H1 (cell line): ENCODE measurements around the gene C11orf65. TPM values are rescaled to one million over a fixed set of nuclear protein-coding genes. Genes with fewer than 3 reads are reported as not detected.

Experiments used
- CTCF ChIA-PET: fragments of 300-600 bp; sonication (Branson Sonifier 250); formaldehyde crosslinking; loops from one replicate; lab custom pipeline; 2021; ENCODE audit not compliant: partially characterized antibody; lab: Charles Lee
- POLR2A ChIA-PET: fragments of 300-600 bp; sonication (Branson Sonifier 250); formaldehyde crosslinking; loops from one replicate; lab custom pipeline; 2021; ENCODE audit warnings: inconsistent platforms; ENCODE audit not compliant: partially characterized antibody; lab: Charles Lee
- DNase-seq, 2 experiments: peaks; one replicate each; pipeline versions ENCODE4 v3.0.0 to v3.0.0-alpha.2; 2010 to 2022; ENCODE audit warnings: low spot score in 2 of 2, low read depth in 1 of 2, mixed read lengths in 1 of 2
- FAIRE-seq: peaks from 2 replicates; lab custom pipeline; 2011; peaks lifted over from hg19 to GRCh38; lab: Jason Lieb, UNC
- H2AFZ ChIP-seq: 2 replicates; pipeline ENCODE4 v1.8.1; 2012; ENCODE audit warnings: low read length, inconsistent platforms
- H2AK5ac ChIP-seq: 2 replicates; pipeline ENCODE4 v1.6.1; 2013; ENCODE audit warnings: low read depth, low read length
- H2BK120ac ChIP-seq: replicated peaks from 2 replicates; pipeline ENCODE3; 2013; ENCODE audit warnings: low read depth, low read length, inconsistent platforms
- H2BK12ac ChIP-seq: 2 replicates; pipeline ENCODE4 v1.6.1; 2013; ENCODE audit warnings: low read depth, low read length
- H2BK15ac ChIP-seq: 2 replicates; pipeline ENCODE4 v1.6.1; 2013; ENCODE audit warnings: low read length
- H2BK20ac ChIP-seq: 2 replicates; pipeline ENCODE4 v1.6.1; 2013; ENCODE audit warnings: low read length
- H2BK5ac ChIP-seq: 2 replicates; pipeline ENCODE4 v1.6.1; 2013; ENCODE audit warnings: low read depth, low read length
- H3K14ac ChIP-seq: 2 replicates; pipeline ENCODE4 v1.6.1; 2013; ENCODE audit warnings: inconsistent platforms; ENCODE audit not compliant: insufficient read length
- H3K18ac ChIP-seq: 2 replicates; pipeline ENCODE4 v1.6.1; 2013; ENCODE audit warnings: low read length; ENCODE audit errors: extremely low read depth
- H3K23ac ChIP-seq: 2 replicates; pipeline ENCODE4 v1.6.1; 2013; ENCODE audit warnings: inconsistent platforms; ENCODE audit not compliant: insufficient read length
- H3K23me2 ChIP-seq: 2 replicates; pipeline ENCODE4 v1.6.1; 2013; ENCODE audit warnings: low read depth, low read length
- H3K27ac ChIP-seq: 2 replicates; pipeline ENCODE4 v1.6.1; 2011; ENCODE audit warnings: low read depth, low read length, inconsistent platforms
- H3K27me3 ChIP-seq, 4 experiments: replicated peaks in 1 of 4; 1 replicate in 1 of 4; 2 replicates in 3 of 4; pipeline versions ENCODE4 v1.6.1 to v1.8.1; 2011 to 2013; ENCODE audit warnings: low read length in 3 of 4, mild to moderate bottlenecking in 3 of 4, inconsistent platforms in 2 of 4, mixed read lengths in 2 of 4, moderate library complexity in 1 of 4; ENCODE audit not compliant: control insufficient read depth in 3 of 4, insufficient read depth in 3 of 4; ENCODE audit errors: extremely low read depth in 1 of 4
- H3K36me3 ChIP-seq, 4 experiments: 2 replicates each; pipeline versions ENCODE4 v1.6.1 to v1.8.1; 2011 to 2013; ENCODE audit warnings: mild to moderate bottlenecking in 4 of 4, low read length in 3 of 4, moderate library complexity in 2 of 4, control low read depth in 1 of 4, inconsistent platforms in 1 of 4; ENCODE audit not compliant: insufficient read depth in 4 of 4, control insufficient read depth in 2 of 4
- H3K4ac ChIP-seq: replicated peaks from 2 replicates; pipeline ENCODE3; 2013; ENCODE audit warnings: low read length, low read depth, mixed read lengths, inconsistent platforms; ENCODE audit not compliant: insufficient read length
- H3K4me1 ChIP-seq, 4 experiments: replicated peaks in 1 of 4; 1 replicate in 1 of 4; 2 replicates in 3 of 4; pipeline versions ENCODE4 v1.6.1 to v1.8.1; 2011 to 2013; ENCODE audit warnings: low read length in 3 of 4, inconsistent platforms in 2 of 4, mixed read lengths in 1 of 4; ENCODE audit not compliant: insufficient read depth in 4 of 4, control insufficient read depth in 3 of 4
- H3K4me2 ChIP-seq, 2 experiments: 2 replicates each; pipeline versions ENCODE4 v1.6.1 to v1.8.1; 2011 to 2013; ENCODE audit warnings: low read depth in 2 of 2, low read length in 2 of 2, control low read depth in 1 of 2, inconsistent platforms in 1 of 2, mild to moderate bottlenecking in 1 of 2; ENCODE audit not compliant: insufficient read depth in 1 of 2
- H3K4me3 ChIP-seq, 4 experiments: fragments of 200-600, 300-600 bp in 1 of 4; sonication (generic), shearing (Covaris generic), sonication (Bioruptor Twin) in 1 of 4; 2 replicates each; pipeline versions ENCODE4 v1.5.1 to v1.8.1; 2011 to 2016; ENCODE audit warnings: low read length in 4 of 4, low read depth in 3 of 4, control low read depth in 2 of 4, inconsistent platforms in 2 of 4, mild to moderate bottlenecking in 2 of 4, mixed read lengths in 1 of 4, moderate library complexity in 1 of 4; ENCODE audit not compliant: insufficient read depth in 2 of 4; ENCODE audit errors: extremely low read depth in 1 of 4
- H3K56ac ChIP-seq: replicated peaks from 2 replicates; pipeline ENCODE3; 2013; ENCODE audit warnings: low read depth, mild to moderate bottlenecking, mixed read lengths, low read length, inconsistent platforms; ENCODE audit not compliant: insufficient read length
- H3K79me1 ChIP-seq: 2 replicates; pipeline ENCODE4 v1.6.1; 2013; ENCODE audit warnings: low read depth, low read length, control low read depth
- H3K79me2 ChIP-seq, 2 experiments: 2 replicates each; pipeline versions ENCODE4 v1.6.1 to v1.8.1; 2012 to 2013; ENCODE audit warnings: low read length in 2 of 2, mild to moderate bottlenecking in 2 of 2, inconsistent platforms in 1 of 2; ENCODE audit not compliant: insufficient read depth in 2 of 2, control insufficient read depth in 1 of 2
- H3K9ac ChIP-seq, 4 experiments: replicated peaks in 1 of 4; 1 replicate in 1 of 4; 2 replicates in 3 of 4; pipeline versions ENCODE4 v1.6.1 to v1.8.1; 2011 to 2013; ENCODE audit warnings: low read depth in 3 of 4, low read length in 3 of 4, control low read depth in 2 of 4, mild to moderate bottlenecking in 2 of 4, moderate library complexity in 2 of 4, inconsistent platforms in 1 of 4; ENCODE audit errors: extremely low read depth in 1 of 4
- H3K9me3 ChIP-seq, 2 experiments: 2 replicates each; pipeline versions ENCODE4 v1.6.1 to v1.8.1; 2012 to 2013; ENCODE audit warnings: mild to moderate bottlenecking in 2 of 2, moderate library complexity in 2 of 2, control low read depth in 1 of 2, inconsistent platforms in 1 of 2, low read depth in 1 of 2, low read length in 1 of 2, mixed read lengths in 1 of 2; ENCODE audit not compliant: insufficient read depth in 2 of 2
- H4K20me1 ChIP-seq, 2 experiments: replicated peaks in 1 of 2; 2 replicates each; pipeline versions ENCODE3 to v1.8.1; 2011 to 2013; ENCODE audit warnings: inconsistent platforms in 2 of 2, low read length in 2 of 2, mild to moderate bottlenecking in 1 of 2; ENCODE audit not compliant: insufficient read depth in 2 of 2, control insufficient read depth in 1 of 2
- H4K5ac ChIP-seq: 2 replicates; pipeline ENCODE4 v1.6.1; 2013; ENCODE audit warnings: low read length, low read depth, mixed read lengths, inconsistent platforms; ENCODE audit not compliant: insufficient read length
- H4K8ac ChIP-seq: 2 replicates; pipeline ENCODE4 v1.8.0; 2013; ENCODE audit warnings: mild to moderate bottlenecking, moderate library complexity, low read length, inconsistent platforms; ENCODE audit not compliant: insufficient read depth; ENCODE audit errors: extremely low read depth
- H4K91ac ChIP-seq: replicated peaks from 2 replicates; pipeline ENCODE3; 2013; ENCODE audit warnings: low read length, mixed read lengths, inconsistent platforms; ENCODE audit not compliant: insufficient read length
- SIN3A ChIP-seq, 2 experiments: IDR thresholded peaks in 1 of 2; conservative IDR thresholded peaks in 1 of 2; 2 replicates each; pipeline ENCODE4 v1.6.1; 2011 to 2012; ENCODE audit warnings: low read length in 2 of 2, improper control_type of control experiment in 1 of 2, low read depth in 1 of 2, mild to moderate bottlenecking in 1 of 2
- WGBS, 2 experiments: shearing (Covaris generic) in 1 of 2; methylation state at CpG; one replicate each; pipeline versions ENCODE4 v1.1.6 to v1.1.7; 2013 to 2015; ENCODE audit warnings: low lambda C conversion rate in 2 of 2, mixed read lengths in 2 of 2, inconsistent platforms in 1 of 2, low coverage in 1 of 2, missing lambda C conversion rate in 1 of 2; ENCODE audit not compliant: insufficient replicate concordance in 2 of 2, insufficient coverage in 1 of 2, insufficient read length in 1 of 2; ENCODE audit errors: extremely low coverage in 1 of 2, missing lambda C conversion rate in 1 of 2; 5-methylcytosine and 5-hydroxymethylcytosine counted together
- polyA plus RNA-seq, 7 experiments: library from polyadenylated mRNA; depleted of rRNA in 3 of 7; stranded (reverse) in 5 of 7; unstranded in 2 of 7; fragments of >200 nt in 5 of 7; fragments of 200-250 nt in 2 of 7; gene quantifications; 1 replicate in 5 of 7; 2 replicates in 1 of 7; 4 replicates in 1 of 7; pipeline versions ENCODE4 v1.2.1 to v1.2.3, GENCODE V29; 2011 to 2013; ENCODE audit warnings: missing spikeins in 2 of 7, mixed read lengths in 2 of 7
- total RNA-seq: library from RNA; stranded (reverse); fragmentation: NEBNext Ultra II Directional; extraction: Animal tissue kit (Norgen Biotek cat#: 25700); gene quantifications from 2 replicates; pipeline ENCODE4 v1.2.1, GENCODE V29; 2021

The C11orf65 gene
- total and polyA plus RNA-seq, 2 of the 8 experiments (the other 6 are each of a cell fraction or from before 2014, with no cell fraction given): 0.14 to 0.22 TPM

- no peak overlapping the region for H4K91ac ChIP-seq
- no peak overlapping the region for H3K56ac ChIP-seq
- no peak overlapping the region for H3K4ac ChIP-seq
- no peaks in the 10 kb centered on the region for H3K4me1 ChIP-seq
- H3K4me2 ChIP-seq: no peak overlapping the region
- no peak for TF ChIP-seq SIN3A (conservative IDR thresholded peaks at IDR 0.05 in 1 of 2, IDR thresholded peaks at IDR 0.05 in 1 of 2; ENCODE audit: low read depth in 1 of 2, low read length in 2 of 2)
- no peaks in the 10 kb centered on the region for H3K36me3 ChIP-seq
- no peak overlapping the region for H2BK15ac ChIP-seq
- H3K9ac ChIP-seq: no peak overlapping the region
- H3K18ac ChIP-seq: no peak overlapping the region
- FAIRE-seq (no peak), DNase-seq (no peak)
- no peak overlapping the region for H3K14ac ChIP-seq
- POLR2A ChIA-PET: no interaction called here
- H3K27ac ChIP-seq: no peak overlapping the region
- H2AK5ac ChIP-seq: no peak overlapping the region
- no peak overlapping the region for H4K5ac ChIP-seq
- H3K27me3 ChIP-seq: no peaks in the 10 kb centered on the region
- CTCF ChIA-PET: interaction anchor here (0.7 kb wide), 1 partner anchor 216 kb away, joined by 3 read pairs; no protein-coding TSS in a partner anchor
- H4K20me1 ChIP-seq: no peaks in the 10 kb centered on the region
- no peak overlapping the region for H3K4me3 ChIP-seq
- WGBS, 2 experiments: 90% methylated on average over 1 of the region's 1 CpG; no CpG with 5 or more reads in 1 of the 2 experiments
- no peak overlapping the region for H2BK20ac ChIP-seq
- H3K9me3 ChIP-seq: no peaks in the 10 kb centered on the region; a peak in 1 of 4 replicates
- no peak overlapping the region for H2BK5ac ChIP-seq
- no peak overlapping the region for H2AFZ ChIP-seq
- no peaks in the 10 kb centered on the region for H3K79me1 ChIP-seq
- H3K23ac ChIP-seq: no peak overlapping the region
- H3K23me2 ChIP-seq: no peaks in the 10 kb centered on the region; the same call in 1 of the 2 replicates
- no peak overlapping the region for H2BK120ac ChIP-seq
- H3K79me2 ChIP-seq: no peaks in the 10 kb centered on the region
- H2BK12ac ChIP-seq: no peak overlapping the region
- no peak overlapping the region for H4K8ac ChIP-seq
These were observed 36.0 kb downstream of the C11orf65 start for GRCh38 chr11:108431370-108431769.
